ENCODE results near the gene PSME1.
A peak's percentile ranks its signal among the peaks of the same experiment; 100 is the strongest.

Gene PSME1

DNA sequence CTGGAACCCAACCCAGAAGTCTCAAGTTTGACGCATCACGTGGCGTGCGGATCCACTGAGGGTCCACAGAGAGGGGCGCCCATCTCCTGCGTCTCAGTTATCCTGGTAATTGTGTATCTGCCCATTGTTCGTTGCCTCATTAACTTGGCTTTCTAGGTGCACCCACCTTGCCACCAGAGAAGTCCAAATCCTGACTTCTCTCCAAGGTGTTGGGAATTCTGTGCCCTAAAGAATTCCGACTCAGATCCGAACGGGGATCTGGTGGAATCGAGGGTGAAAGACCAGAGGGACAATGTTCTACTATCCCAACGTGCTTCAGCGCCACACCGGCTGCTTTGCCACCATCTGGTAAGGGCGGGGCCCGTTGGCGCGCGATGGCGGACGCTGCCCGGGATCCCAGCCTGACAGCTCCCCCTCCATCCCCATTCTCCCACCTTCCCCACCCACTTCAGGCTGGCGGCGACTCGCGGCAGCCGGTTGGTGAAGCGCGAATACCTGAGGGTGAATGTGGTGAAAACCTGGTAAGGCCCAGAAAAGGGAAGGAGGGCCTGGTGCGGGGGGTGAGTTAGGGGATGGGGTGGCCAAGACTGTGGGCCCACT lies 36.4 kb downstream of the PSME1 start:
- DNase-seq (ENCODE audit: low read depth, low spot score) = peak; percentile 27

- DNase-seq (ENCODE audit: low read depth, low spot score) = no peak
Observed at GRCh38 chr14:24172871-24173281, 36.9 kb downstream of the PSME1 start.

GRCh38 chr14:24176599-24176998 lies 40.6 kb downstream of the PSME1 start:
- no peak for DNase-seq (ENCODE audit: low read depth, low spot score)

DNA sequence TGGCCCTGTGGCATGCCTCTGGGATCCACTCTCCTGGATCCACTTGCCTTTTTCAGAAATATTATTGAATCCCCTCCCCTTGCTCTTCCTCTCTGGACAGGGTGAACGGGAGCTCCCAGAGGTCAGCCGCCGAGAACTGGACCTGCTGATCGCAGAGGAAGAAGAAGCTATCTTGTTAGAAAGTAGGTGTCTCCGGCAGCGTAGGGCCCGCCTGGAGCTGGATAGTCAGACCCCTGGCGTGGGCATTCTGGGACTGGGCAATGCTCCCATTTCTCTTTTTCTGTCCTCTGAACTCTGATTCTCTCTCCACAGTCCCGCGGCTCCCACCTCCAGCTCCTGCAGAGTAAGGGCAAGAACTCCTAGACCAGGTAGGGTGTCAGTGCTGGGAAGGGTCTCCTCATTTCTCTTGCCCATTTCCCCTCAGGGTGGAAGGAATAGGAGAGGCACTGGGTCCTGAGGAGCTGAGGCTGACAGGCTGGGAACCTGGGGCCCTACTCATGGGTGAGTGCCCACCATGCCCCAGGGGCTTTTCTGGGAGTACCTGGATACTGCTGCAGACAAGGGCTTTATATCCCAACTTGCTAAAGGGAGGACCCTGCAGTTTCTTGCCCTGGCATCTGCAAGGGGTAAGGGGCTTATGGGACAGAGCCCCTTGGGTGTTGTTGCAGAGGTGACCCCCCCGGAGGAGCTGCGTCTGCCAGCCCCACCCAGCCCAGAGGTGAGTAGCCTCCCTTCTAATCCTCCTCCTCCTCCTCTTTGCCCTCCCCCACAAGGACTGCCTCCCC lies 41.2 kb downstream of the PSME1 start:
- DNase-seq (ENCODE audit: low read depth, low spot score) = no peak

- no peak for DNase-seq (ENCODE audit: low read depth, low spot score)
Observed at GRCh38 chr14:24177891-24178290, 41.9 kb downstream of the PSME1 start.

GRCh38 chr14:24178399-24179178 lies 42.6 kb downstream of the PSME1 start:
- DNase-seq (ENCODE audit: low read depth, low spot score) = no peak

- no peak for DNase-seq (ENCODE audit: low read depth, low spot score)
Observed at GRCh38 chr14:24179294-24179960, 43.4 kb downstream of the PSME1 start.

- DNase-seq (ENCODE audit: low read depth, low spot score) = no peak
Observed at GRCh38 chr14:24179961-24180796, 44.2 kb downstream of the PSME1 start.

DNA sequence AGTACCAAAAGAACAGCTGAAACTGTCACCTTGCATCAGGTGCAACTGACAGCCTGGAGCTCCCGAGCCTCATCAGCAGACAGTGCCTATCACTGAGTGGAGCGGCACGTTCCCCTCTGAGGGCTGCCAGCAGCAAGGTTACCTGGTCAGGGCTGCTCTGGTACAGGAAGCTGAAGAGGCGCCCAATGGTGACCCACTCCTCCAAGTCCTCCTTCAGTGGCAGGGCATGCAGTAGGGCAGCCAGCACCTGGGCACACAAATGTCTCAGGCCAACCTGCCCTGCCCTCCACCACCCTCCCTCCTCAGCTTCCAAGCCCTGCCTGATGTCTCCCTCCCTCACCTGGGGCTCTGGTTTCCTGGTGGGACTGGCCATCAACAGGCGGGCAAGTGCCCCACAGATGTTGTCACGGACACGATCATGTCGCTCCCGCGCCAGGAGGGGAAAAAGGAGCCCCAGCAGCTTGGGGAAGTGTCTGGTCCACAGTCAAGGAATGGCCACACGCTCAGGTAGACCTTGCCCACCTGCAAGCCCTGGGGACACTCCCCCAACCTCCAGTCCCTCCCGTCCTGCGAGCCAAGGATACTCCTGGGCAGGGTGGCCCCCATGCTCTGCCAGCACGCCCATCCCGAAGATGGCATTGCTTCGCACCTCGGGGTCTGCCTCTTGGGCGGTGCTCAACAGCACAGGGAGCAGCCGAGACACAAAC lies 45.5 kb downstream of the PSME1 start:
- DNase-seq (ENCODE audit: low read depth, low spot score) = no peak

DNA sequence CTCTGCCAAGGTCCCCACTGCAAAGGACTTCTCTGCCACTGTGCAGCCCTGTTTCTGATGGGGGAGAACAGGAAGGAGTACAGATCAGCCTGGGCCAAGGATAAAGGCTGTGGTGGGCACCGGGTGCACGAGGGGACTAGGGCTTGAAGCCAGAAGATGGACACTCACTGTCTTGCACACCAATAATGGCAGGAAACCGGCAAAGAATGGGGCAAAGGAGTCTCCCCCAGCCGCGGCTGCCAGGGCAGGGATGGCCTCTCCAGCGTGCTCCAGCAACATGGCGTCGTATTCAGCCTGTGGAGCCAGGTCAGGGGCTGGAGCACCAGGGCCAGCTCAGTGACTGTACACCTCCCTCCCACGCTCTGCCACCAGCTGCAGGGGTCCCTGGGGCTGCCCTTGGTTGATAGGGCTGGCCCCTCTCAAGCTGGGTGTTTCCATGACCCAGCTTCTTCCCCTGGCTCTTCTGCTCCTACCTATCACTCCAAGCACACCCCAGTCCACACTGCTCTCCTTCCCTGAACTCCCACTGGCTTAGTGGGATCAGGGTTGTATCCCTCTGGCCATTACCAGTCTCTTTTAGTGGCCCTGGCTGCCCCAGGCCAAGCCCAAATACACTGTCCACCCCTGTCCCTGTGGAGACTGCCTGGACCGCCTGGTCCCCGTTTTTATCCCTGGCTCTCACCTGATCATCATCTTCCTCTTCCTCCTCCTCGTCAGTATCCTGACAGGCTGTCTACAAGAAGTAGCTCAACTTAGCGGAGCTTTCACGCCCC lies 46.3 kb downstream of the PSME1 start:
- DNase-seq (ENCODE audit: low read depth, low spot score) = no peak

DNA sequence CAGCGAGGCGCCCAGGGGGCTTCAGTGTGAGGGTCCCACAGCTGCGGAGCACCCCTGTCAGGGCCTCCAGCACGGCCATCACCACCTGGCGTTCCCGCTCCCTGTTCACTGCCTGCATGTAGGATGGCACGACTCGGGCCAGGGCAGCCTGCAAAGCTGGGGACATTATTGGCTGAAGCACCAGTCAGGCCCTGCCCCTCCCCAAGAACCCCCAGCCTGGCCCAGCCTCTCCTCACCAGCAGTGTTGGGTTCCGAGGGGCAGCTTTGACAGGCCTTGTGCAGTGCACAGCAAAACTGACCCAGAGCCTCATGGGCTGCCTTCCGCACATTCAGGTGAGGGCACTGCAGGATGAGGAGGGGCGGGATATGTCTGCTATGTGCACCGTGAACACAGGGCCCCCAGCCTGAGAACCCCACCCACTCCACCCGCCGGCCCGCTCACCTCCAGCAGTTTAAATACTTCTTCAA lies 47.1 kb downstream of the PSME1 start:
- no peak for DNase-seq (ENCODE audit: low read depth, low spot score)

DNA sequence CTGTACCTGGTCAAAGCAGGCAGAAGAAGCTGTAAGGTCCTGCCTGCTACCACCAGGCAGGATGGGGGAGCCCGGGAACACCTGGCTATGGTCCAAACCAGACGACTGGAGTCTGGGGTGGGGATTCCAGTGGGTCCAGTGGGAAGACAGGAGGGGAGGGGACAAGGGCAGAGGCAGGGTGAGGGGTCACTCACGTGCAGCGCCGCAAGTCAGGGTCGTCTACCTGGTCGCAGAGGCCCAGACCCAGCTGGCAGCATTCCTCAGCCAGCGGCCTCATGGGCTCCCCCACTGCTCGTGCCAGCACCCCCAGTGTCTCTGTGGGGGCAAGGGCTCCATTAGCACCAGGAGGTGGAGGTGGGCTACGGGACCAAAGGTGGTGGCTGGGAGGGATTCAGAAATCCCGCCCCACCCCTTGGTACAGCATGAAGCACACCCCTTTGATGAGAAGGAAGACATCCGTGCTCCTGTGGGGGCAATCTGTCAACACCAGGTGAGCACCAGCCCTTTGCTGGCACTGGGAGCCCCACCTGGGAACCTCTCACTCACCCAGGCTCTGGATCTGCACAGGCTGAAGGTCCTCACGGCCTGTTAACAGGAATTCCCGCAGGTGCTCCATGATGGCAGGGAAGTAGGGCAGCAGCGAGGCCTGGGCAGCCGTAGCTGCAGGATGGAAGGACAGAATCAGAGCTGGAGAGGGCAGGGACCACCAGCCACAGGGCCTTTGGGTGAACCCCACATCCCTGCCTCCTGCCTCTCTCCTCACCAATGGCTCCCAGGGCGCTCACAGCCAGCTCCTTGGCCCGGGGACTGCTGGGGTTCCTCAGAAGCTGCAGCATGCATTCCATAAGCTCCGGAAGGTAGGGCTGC lies 48.3 kb downstream of the PSME1 start:
- DNase-seq (ENCODE audit: low read depth, low spot score) = no peak

GRCh38 chr14:24185026-24185425 lies 49.0 kb downstream of the PSME1 start:
- no peak for DNase-seq (ENCODE audit: low read depth, low spot score)

GRCh38 chr14:24185741-24186140 lies 49.7 kb downstream of the PSME1 start:
- no peak for DNase-seq (ENCODE audit: low read depth, low spot score)

DNA sequence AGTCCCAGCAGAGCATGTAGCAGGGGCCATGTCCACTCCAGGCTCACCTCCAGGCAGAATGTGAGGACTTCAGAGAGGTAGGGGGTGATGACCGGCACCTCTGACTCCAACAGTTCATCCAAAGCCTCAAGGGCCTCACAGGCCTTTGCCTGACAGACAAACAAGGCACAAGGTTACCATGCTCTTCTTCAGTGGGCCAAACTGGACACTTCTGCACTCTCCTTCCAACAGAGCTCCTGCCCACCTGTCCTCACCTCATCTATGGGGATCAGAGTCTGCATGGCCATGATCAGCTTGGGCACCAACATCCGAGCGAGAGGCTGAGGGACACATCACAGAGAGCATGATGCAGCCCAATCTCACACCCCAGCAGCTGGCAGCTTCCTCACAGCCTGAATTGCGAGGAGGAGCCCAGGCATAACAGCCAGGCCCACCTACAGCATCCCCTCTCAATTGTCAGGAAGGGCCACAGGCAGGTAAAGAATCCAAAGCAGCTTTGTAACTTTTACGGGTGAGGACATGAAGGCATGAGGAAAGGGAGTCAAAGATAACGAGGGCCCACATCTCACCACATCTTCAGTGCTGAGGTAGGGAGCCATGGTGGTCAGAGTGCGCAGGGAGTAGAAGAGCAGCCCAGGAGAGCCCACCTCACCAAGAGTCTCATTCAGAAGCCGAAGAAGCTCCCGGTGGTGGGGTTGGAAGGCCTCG lies 51.0 kb downstream of the PSME1 start:
- no peak for DNase-seq (ENCODE audit: low read depth, low spot score)

DNA sequence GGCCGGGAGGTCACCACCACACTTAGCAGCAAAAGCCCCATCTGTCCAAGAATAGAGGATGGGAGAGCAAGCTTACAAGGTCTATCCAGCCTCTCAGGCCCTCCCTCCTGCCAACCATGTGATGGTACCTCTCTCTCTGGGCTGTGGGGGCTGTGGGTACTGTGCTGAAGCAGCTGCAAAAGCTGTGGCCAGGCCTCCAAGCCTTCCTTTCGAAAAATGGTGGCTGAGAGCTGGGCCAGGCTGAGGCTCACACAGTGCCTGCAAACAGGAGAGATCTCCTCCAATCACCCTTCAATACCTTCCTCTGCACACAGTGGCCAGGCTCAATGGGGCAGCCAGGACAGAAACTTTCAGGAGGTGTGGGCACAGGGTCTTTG lies 51.5 kb downstream of the PSME1 start:
- DNase-seq (ENCODE audit: low read depth, low spot score) = no peak

All from ELF-1 (cell line).